ENCODE measurements around the gene FAM217A.

GRCh38 chr6:4049246-4049645 is 29.7 kb downstream of the FAM217A start:
- TF ChIP-seq POLR2AphosphoS5 (IDR thresholded peaks at IDR 0.05) (no peak), POLR2A (IDR thresholded peaks at IDR 0.05) (no peak), CTCF (IDR thresholded peaks at IDR 0.05) (no peak)

Data from sigmoid colon (tissue), 4 donors.